HG03175 (cell line): ENCODE data around the gene LINC00237.

Source experiments
- ATAC-seq: cut with Tn5 transposase; IDR thresholded peaks from one replicate; pipeline ENCODE4 v1.9.1; 2021; ENCODE audit warnings: mild to moderate bottlenecking, moderate library complexity; ENCODE audit not compliant: unreplicated experiment

The LINC00237 gene

GRCh38 chr20:21100578-21101452, 5.3 kb downstream of the LINC00237 start:
- peak; percentile 4 for ATAC-seq

GRCh38 chr20:21099751-21100577, 6.2 kb downstream of the LINC00237 start:
- ATAC-seq, result peak; percentile 48

- no peak for ATAC-seq
Observed at GRCh38 chr20:21096321-21097043, 9.7 kb downstream of the LINC00237 start.

GRCh38 chr20:21092806-21093205, 13.4 kb downstream of the LINC00237 start:
- no peak for ATAC-seq

GRCh38 chr20:21090721-21091120, 15.4 kb downstream of the LINC00237 start:
- ATAC-seq, result no peak

- no peak for ATAC-seq
Observed at GRCh38 chr20:21090111-21090618, 16.0 kb downstream of the LINC00237 start.

- no peak for ATAC-seq
Observed at GRCh38 chr20:21089391-21089790, 16.8 kb downstream of the LINC00237 start.

GRCh38 chr20:21087862-21088540, 18.2 kb downstream of the LINC00237 start:
- ATAC-seq, result no peak

- ATAC-seq, result no peak
Observed at GRCh38 chr20:21083825-21084325, 22.3 kb downstream of the LINC00237 start.

GRCh38 chr20:21082584-21082983, 23.6 kb downstream of the LINC00237 start:
- ATAC-seq, result no peak

- no peak for ATAC-seq
Observed at GRCh38 chr20:21077809-21078345, 28.3 kb downstream of the LINC00237 start.

GRCh38 chr20:21076073-21076472, 30.1 kb downstream of the LINC00237 start:
- ATAC-seq, result no peak

GRCh38 chr20:21075471-21075870, 30.7 kb downstream of the LINC00237 start:
- ATAC-seq, result no peak

- peak; percentile 98 for ATAC-seq
Observed at GRCh38 chr20:21074605-21075336, 31.4 kb downstream of the LINC00237 start.

GRCh38 chr20:21067255-21067654, 38.9 kb downstream of the LINC00237 start:
- ATAC-seq, result no peak

- ATAC-seq, result no peak
Observed at GRCh38 chr20:21064924-21065323, 41.2 kb downstream of the LINC00237 start.

GRCh38 chr20:21063276-21063675, 42.9 kb downstream of the LINC00237 start:
- no peak for ATAC-seq

- no peak for ATAC-seq
Observed at GRCh38 chr20:21053002-21053762, 53.0 kb downstream of the LINC00237 start.

GRCh38 chr20:21052686-21053001, 53.5 kb downstream of the LINC00237 start:
- no peak for ATAC-seq
